ENCODE data around the gene KSR1.
"Not testable (repeated sequence)": the region's sequence is repeated elsewhere in the genome, so short reads cannot be mapped to it uniquely, and the experiment has no call there.

The KSR1 gene

DNA sequence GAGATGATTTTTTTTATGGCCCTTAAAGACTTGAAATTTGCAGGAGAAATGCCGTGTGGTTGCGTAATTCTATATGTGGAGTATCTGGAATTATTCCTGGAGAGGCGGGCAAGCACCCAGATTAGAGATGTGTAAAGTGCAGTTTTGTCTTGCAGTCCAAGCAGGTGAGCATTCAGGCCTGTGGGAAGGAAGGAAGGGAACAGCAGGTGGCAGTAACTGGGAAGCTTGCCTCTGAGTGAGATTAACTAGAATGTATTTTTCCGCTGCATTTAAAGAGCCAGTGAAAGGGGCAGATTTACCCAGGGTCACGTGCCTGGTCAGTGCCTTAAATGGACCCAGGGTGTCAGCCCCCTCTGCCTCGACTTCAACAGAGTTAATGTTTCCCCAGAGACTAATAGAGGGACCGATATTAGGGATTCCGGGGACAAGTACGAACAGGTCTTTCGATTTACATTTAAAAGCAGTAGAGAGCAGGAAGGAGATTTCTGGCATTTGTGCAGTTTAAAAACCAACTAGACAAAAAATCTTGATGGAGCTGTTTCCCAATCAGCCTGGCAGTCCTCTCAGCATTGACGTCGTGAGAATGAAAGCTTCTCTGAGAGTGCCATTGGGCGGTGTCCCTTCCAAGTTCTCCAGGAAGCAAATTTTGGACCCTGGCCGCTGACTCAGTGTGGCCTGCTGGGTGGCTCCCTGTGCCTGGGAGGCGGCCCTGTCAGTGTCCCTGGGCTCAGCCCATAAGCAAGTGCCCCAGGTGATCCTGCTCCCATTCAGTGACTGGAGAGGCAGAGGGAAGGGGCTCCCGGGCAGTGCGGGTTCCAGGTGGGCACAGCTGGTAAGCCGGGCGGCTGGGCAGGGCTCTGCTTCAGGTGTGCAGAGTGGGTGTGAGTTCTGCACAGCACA lies 38.2 kb downstream of the KSR1 start:
- DNase-seq (ENCODE audit: low read depth): peak; percentile 13

- DNase-seq (ENCODE audit: low read depth): no peak
These were observed 39.2 kb downstream of the KSR1 start for GRCh38 chr17:27495460-27495859.

DNA sequence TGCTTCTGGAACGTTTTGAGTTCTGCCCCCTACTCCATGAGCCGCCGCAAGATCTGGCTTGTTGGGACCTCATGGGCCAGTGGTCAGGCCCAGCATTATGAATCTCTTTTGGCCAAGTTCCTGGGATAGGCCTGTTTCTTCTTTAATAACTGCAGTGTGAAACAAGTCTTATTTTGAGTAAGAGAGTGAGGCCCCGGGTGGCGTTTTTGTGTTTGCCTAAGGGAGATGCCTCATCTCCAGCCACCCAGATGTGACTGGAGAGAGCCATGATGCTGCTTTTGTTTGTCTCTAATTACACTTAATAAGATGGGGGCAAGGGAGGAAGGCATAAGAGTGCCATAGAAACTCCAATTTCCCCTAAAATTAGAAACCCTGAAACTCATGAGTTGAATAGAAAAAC lies 39.8 kb downstream of the KSR1 start:
- no peak for DNase-seq (ENCODE audit: low read depth)

- no peak for DNase-seq (ENCODE audit: low read depth)
These were observed 40.2 kb downstream of the KSR1 start for GRCh38 chr17:27496437-27496943.

DNA sequence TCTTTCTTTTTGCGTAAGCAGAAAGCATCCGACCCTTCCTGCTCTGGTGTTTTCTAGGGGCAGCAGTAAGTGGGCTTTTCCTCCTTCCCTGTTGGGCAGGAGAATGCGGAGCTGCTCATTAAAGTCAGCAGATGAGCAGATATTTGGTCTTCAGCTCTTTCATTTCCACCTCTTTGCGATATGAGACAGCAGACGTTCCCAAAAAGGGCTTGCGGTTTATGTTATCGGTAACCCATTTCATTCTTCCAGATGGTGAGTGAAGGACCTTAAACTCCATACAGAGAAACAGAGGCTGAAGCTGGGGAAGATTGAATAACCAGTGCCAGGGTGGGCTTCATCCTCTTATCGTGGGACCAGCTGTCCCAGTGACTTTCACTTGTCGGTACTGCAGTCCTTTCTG lies 40.7 kb downstream of the KSR1 start:
- DNase-seq (ENCODE audit: low read depth): no peak

DNA sequence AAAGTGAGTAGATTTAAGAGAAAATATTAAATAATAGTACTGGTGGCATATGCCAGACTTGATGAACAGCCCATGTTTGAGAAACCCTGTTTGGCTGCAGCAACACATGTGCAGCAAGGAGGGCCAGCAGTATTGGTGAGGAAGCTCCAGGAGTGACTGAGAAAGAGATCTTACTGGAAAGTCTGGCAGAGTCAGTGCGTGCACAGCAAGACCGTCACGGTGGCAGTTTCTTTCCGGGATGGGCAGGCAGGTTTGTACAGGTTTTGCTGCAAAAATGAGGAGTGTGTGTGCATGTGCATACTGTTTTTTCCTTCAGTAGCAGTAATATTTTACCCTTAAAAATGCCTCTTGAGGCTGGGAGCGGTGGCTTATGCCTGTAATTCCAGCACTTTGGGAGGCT lies 41.4 kb downstream of the KSR1 start:
- DNase-seq (ENCODE audit: low read depth): no peak

GRCh38 chr17:27498615-27499309 lies 42.5 kb downstream of the KSR1 start:
- no peak for DNase-seq (ENCODE audit: low read depth)

- DNase-seq (ENCODE audit: low read depth): no peak
These were observed 43.4 kb downstream of the KSR1 start for GRCh38 chr17:27499451-27500265.

GRCh38 chr17:27501338-27501737 lies 45.1 kb downstream of the KSR1 start:
- not testable (repeated sequence) for DNase-seq (ENCODE audit: low read depth)

- DNase-seq (ENCODE audit: low read depth): peak; percentile 28
These were observed 46.5 kb downstream of the KSR1 start for GRCh38 chr17:27502526-27503324.

DNA sequence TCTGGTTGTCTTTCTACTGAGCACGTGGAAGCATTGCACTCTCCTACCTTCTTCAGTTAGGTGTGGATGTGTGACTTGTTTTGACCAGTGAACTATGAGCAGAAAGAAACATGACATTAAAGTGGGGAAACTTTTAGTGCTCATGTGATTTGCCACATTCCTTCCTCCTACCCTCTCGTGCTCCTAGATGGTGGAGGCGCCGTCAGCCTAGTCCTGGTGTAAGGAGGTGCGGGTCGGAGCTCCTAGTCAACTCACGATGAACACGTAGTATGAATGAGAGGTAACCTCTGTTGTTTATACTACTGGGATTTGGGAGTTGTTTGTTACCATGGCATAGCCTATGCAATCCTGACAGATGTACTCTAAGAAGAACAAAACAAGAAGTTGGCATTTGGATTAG lies 47.4 kb downstream of the KSR1 start:
- no peak for DNase-seq (ENCODE audit: low read depth)

GRCh38 chr17:27504188-27504995 lies 48.1 kb downstream of the KSR1 start:
- no peak for DNase-seq (ENCODE audit: low read depth)

- no peak for DNase-seq (ENCODE audit: low read depth)
These were observed 50.3 kb downstream of the KSR1 start for GRCh38 chr17:27506348-27507218.

GRCh38 chr17:27511168-27511883 lies 55.1 kb downstream of the KSR1 start:
- no peak for DNase-seq (ENCODE audit: low read depth)

DNA sequence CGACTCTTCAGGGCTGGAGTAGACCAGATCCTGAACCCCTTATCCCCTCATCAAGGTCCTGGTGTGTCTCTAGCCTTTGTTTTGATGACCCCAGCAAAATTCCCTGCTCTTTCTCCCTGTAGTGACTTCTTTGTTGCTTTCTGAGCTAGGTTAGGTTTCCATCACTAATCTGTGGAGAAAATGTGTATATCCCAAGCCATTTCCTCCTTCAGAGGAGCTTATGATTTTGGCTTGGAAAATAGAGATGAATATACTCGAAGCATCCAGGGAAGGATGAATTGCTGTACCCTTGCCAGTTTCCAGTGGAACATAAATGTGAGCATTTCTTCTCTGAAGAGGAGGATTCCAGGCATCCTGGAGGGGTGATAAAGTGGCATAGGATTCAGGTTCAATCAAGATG lies 55.8 kb downstream of the KSR1 start:
- DNase-seq (ENCODE audit: low read depth): no peak

GRCh38 chr17:27512511-27513346 lies 56.5 kb downstream of the KSR1 start:
- no peak for DNase-seq (ENCODE audit: low read depth)

GRCh38 chr17:27513849-27514248 lies 57.6 kb downstream of the KSR1 start:
- DNase-seq (ENCODE audit: low read depth): no peak
